ENCODE data around the gene HLA-DPA1.

GRCh38 chr6:33075208-33075567 is 1.7 kb upstream of the HLA-DPA1 start:
- TF ChIP-seq CTCF (IDR thresholded peaks at IDR 0.05) (no peak), EZH2 (IDR thresholded peaks at IDR 0.05) (no peak), EZH2phosphoT487 (IDR thresholded peaks at IDR 0.05) (no peak)

Measured in neural progenitor cell (in vitro differentiated cells).